Umbilical cord (tissue), 2 donors: ENCODE data around the gene CCDC174. TPM values are rescaled to one million over a fixed set of nuclear protein-coding genes. Genes with fewer than 3 reads are reported as not detected.
"Not testable (repeated sequence)": the region's sequence is repeated elsewhere in the genome, so short reads cannot be mapped to it uniquely, and the experiment has no call there.

Experiments used
- DNase-seq: peaks from one replicate; pipeline ENCODE4 v3.0.0-alpha.2; 2015; ENCODE audit warnings: low spot score
- total RNA-seq: library from RNA; depleted of rRNA; stranded (reverse); fragments of >200 nt; gene quantifications from one replicate; pipeline ENCODE4 v1.2.3, GENCODE V29; 2014; ENCODE audit warnings: low replicate concordance; ENCODE audit not compliant: insufficient read depth

CCDC174 gene
- total RNA-seq, result 14.2 TPM

DNA sequence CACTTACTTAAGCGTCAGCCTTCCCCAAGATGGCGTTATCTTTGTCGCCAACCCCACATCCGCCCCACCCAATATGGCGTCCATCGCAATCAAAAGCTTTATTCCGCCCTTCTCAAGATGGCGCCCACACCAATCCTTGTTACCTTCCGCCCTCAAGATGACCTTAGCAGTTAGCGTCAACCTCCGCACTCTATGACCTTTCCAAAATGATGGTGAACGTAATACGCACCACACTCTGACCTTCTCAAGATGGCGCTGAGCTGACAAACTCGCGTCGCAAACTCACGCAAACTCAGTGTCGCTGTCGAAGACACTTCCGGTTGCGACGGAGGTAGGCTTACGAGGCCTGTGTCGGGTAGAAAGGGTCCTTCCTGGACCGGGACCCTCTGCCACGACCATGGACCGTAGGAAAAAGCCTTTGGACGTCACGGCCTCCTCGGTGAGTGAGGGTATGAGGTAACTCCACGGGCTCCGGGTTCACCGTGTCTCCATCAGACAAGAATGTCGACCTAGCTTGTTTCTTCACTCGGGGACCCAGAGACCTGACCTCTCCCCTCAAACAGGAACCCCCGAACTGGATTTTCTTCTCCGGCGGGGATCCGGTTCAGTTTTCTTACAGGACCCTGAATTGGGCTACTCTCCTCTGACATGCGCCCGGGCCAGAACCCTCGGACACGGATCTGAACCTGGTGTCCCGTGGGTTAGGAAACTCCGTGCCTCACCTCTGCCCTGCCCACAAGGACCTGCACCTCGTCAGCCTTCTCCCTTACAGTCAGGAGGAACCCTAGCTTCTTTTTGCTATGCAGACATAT, at the start of gene CCDC174:
CCDC174 (plus strand) TSS at position 323 of the 812 bp plus-strand sequence; CDS start at position 398, 75 bp downstream.
- DNase-seq, result peak; percentile 100

DNA sequence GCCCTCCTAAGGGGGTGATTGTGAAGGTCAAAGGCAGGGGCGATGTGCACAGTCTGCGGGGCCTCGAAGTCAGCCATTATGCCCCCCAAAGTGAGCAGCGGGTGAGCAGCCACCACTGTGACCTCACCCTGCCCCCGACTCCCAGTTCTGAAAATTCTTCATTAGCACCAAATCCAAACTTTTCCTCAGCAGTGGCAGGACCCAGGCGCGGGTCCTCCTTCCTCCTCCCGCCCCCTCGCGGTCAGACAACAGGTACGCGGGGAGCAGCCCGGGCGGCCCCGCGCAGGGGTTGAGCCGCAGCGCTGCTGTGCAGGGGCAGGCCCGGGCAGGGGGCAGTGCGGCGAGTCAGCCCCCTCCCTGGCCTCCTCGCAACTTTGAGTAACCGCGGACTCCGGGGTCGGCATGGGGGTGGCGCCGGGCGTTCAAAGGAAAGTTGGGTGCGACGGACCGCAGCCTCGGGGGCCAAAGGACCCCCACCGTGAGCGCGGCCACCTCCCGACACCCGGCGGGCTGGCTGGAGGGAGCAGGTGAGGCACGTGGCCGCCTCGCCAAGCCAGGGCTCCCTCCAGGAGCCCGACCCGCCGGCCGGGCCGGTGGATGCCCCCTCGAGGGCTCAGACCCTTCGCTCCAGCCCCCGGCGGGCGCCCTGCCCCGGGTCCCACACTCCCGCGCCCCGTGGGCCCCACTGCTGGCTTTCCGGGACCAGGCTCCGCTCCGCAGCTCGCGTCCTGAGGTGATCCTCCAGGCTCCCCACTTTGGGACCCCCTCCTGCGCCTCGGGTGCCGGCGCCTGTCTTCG, 49.4 kb upstream of the CCDC174 start:
- no peak for DNase-seq

DNA sequence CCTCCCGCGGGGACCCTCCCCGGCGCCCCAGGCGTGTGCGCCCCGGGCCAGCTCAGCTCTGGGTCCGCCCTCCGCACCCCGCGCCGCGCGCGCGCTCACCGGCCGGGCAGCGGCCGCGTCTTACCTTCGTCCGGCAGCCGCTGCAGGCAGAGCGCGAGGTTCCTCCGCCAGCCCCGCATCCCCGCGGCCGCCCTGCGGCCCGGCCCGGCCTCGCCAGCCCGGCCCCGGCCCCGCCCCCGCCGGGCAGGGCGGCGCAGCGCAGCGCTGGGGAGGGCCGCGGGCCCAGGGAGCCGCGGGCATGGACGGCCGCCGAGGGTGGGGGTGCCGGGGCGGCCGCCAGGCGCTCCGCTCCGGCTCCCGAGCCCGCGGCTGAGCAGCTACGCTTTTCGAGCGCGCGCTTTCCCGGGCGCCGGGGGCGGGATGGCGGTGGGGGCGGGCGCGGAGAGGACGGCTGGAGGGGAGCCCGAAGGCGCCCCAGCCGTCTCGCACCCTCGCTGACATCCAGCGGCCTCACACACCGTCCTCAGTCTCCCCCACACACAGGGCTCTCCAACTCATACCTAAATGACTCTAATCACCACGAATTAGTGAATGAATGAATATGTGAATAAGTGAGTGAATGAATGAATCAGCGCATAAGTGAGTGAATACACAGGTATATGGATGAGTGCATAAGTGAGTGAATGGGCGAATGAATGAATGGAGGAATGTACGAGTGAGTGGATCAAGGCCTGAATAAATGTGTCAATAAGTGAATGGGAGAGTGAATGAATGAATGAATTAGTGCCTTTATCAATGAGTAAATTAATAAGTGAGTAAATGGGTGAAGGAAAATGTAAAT, 48.5 kb upstream of the CCDC174 start:
- no peak for DNase-seq

DNA sequence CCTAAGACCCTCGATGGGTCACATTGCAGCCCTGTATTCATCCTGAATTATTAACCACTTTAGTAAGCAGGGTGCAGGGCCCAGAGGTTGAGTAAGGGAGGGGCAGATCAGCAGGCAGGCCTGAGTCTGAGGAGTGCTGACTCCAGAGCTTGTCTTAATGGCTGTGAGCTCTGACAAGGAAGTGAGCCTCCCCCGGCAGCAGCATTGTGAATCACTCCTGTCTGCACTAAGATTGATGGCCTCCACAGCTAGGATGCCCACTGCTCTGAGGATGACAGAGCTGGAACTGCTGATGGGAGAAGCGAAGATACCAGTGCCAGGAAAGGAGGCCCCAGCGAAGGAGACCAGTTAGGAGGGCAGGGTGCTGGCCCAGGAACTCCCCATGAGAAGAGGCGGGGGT, 46.5 kb upstream of the CCDC174 start:
- DNase-seq, result no peak

DNA sequence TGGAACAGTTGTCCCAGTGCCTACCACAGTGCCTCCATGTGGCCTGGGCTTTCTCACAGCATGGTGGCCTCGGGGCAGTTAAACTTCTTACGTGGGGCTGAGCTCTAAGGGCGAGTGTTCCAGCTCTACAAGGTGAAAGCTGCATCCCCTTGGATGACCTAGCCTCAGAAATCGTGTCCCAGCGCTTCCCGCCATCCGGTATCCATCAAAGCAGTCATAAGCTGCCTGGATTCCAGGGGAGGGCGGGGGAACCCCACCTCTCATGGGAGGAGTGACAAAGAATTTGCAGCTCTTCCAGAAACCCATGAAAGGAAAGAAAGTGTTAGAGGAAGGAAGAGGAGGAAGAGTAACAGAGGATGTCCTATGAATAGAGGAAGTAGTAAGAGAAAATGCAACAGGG, 45.8 kb upstream of the CCDC174 start:
- DNase-seq, result no peak

DNA sequence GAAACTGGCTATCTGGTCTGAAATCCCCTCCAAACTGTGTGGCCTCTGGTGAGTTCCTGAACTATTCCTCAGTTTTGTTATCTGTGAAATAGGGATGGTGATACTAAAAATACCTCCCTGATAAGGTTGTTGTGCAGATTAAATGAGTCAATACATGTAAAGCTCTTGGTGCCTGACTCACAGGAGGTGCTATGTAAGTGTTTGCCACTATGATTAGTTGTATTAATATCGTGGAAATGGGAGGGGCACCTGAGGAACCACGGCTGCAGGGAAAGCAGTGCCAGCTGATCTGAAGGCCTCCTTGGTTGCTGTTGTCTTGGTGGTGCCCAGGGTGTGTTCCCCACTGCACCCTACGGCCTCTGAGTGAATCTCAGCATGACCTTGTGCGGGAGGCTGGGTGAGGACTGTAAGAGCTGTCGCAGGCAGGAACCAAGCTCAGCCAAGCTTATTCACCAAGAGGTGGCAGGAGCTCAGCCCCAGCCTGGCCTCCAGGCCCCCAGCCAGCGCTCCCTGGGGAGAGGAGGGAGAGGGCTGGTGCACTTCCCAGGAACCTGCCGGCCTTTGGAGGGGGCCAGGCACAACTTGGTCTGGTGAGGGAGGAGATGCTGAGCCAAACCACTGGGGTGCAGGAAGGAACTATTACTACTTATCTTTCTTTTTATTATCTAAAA, 44.8 kb upstream of the CCDC174 start:
- DNase-seq, result no peak

DNA sequence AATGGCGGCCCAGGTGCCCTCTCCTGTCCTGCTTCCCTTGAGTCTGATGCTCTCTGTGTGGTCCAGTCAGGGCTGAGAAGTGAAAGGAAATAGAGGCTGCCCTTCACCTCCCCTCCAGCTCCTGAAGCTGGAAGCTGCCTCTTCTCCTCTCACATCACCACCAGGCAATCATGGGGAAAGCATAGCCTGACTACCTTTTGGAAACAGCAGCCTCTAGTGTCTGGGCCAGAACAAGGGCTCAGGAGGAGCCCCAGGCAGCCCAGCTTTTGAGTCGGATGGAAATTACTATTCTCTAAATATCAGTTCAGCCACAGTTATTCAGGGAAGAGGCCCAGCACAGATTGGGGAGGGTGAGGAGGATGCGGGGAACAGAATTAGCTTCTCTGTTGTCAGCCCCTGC, 43.3 kb upstream of the CCDC174 start:
- no peak for DNase-seq

DNA sequence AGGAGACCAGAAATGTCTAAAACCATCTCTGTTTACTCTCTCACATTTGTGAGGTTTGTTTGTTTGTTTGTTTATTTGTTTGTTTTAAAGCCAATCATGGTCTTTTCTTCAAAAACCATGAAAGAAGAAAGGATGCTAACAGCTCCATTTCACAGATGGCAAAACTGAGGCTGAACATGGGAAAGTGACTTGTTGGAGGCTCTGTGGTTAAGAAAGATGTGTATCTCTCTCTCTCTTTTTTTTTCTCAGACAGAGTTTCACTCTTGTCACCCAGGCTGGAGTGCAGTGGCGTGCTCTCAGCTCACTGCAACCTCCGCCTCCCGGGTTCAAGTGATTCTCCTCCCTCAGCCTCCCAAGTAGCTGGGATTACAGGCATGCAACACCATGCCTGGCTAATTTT, 42.5 kb upstream of the CCDC174 start:
- DNase-seq, result not testable (repeated sequence)

DNA sequence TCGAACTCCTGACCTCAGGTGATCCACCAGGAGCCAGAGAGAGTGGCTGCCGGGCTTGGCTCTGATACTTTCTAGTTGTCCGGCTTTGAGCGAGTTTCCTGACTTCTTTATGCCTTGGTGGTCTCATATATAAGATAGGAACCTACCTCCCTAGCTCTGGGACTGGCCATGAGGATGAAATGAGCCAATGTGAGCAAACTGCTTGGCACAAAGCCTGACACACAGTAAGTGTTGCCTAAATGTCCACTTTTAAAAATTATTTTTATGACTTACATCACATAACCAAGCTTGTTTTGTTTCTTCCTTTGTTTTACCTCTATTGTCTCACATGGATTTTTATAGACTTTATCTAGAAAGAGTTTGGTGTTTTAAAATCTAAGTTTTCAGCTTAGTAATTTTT, 42.1 kb upstream of the CCDC174 start:
- no peak for DNase-seq

DNA sequence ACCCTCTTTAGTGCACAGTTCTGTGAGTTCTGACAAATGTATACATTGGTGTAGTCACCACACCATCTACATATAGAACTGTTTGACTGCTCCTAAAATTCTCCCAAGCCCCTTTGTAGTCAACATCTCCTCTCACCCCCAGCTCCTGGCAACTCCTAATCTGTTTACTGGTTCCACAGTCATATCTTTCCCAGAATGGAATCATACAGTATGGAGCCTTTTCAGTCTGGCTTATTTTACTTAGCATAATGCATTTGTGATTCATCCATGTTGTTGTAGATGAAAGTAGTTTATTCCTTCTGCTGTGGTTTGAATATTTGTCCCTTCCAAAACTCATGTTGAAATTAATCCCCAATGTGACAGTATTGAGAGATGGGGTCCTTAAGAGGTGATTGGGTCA, 41.6 kb upstream of the CCDC174 start:
- no peak for DNase-seq

DNA sequence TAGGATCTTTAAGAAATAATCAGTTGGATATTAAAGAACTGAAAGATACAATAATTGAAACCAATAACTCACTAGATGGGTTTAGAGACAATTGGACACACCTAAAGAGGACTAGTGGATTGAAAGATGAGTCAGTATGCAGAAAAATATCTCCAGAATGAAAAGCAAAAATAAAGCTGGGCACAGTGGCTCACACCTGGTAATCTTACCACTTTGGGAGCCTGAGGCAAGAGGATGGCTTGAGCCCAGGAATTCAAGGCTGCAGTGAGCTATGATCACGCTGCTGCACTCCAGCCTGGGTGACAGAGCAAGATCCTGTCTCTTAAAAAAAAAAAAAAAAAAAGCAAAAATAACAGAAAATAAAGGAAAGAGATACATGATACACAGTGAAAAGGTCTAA, 37.4 kb upstream of the CCDC174 start:
- DNase-seq, result no peak

DNA sequence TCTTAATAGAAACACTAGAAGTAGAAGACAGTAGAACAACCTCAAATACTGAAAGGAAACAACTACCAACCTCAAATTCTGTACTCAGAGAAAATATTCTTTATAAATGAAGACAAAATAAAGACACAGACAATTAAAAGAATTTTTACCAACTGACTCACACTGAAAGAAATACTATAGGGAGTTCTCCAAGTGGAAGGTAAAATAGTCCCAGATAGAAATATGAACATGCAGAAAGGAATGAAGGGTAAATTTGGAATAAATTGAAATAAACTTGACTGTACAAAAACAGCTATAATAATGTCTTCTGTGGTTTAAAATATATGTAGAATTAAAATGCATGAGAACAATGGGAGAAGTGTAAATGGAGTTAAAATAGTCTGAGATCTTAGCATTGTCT, 36.7 kb upstream of the CCDC174 start:
- DNase-seq, result no peak

DNA sequence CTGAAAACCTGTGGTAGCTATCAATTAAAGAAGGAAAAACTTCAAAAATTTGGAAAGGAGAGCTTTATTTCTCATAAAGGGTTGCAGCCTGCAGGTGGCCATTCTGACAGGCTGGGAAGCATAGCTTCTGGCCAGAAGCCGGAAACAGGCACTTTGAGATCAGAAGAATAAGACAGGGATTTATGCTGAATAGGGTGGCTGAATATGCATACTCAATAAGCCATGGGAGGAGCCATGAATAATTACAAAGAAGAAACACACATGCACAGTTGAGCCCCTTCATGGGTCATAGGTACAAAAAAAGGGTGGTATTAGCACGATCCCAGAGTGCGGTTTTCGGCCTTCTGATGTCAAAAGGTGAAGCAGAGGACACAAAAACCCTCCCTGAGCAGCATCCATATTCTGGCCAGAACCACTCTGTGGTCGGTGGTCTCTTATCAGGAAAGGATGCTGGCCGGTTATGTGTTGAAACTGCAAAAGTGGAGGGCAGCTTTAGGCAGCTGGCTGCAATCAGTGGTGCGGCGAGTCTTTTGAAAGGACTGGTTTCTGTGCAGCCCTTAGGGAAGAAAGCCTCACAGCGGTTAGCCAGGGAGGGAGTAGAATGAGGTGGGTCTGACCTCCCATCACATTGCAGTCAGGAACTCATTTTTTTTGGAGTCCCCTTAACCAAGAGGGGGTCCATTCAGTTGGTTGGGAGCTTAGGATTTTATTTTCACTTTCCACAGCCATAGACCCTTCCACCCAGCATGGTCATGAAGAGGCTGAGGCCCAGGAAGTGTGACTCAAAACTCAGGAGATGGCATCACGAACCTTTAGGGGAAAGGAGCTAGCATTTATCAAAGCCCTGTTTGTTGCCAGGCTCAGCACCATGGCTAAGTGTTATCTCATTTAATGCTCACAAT, 34.7 kb upstream of the CCDC174 start:
- DNase-seq, result no peak

DNA sequence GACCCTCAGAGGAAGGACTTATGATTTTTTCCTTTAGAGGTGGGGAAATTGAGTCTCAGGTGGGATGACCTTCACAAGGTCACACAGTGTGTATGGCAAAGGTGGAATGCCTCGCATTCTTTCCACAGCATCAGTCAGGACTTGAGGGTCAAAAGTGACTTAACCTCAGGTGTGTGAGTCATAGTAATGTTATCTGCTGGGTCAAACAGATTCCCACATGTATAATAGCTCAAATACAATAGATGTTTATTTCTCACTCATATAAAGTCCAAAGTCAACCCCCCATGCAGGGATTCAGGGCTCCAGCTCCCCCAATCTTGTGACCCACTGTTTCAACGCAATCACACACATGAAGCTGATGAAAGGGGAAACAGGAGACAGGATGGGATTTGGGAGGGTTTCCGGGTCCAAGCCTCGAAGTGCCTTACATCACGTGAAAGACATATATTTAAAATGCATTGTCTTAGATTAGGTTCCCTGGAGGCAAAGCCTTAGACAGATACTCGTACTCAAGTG, 34.0 kb upstream of the CCDC174 start:
- no peak for DNase-seq

DNA sequence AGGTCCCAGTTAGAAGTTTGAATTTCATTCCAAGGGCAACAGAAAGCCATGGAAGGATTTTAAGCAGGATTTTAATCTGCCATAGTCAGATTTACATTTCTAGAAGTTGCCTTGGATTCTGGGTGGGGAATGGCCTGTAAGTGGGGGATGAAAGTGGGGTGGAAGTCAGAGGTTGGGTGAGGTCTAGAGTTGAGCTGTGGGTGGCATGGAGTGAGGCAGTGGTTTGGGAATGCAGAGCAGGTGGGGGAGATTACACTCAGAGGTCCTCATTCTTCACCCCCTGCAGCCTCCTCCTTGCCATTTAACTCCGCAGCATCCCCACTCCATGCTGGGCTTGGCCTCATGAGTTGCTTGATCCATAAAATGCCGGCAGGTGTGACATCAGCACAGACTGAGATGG, 32.0 kb upstream of the CCDC174 start:
- DNase-seq, result no peak

DNA sequence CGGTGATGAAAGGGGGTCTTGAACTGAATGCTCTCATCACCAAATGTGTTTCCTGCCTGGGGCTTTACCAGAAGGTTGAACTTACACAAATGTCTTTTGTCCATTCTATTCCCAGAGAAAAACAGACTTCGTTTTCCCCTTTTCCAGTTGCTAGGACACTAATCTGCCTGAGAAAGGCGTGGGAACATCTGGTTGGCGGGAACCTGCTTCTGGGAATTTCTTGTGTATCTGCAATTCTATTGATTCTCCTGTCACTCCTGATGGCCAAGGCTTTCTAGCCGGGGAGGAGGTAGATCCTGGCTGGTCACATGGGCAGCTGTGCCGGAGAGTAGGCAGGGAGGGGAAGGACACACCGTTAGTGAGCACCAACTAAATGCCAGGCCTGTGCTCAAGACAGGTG, 31.1 kb upstream of the CCDC174 start:
- DNase-seq, result no peak

DNA sequence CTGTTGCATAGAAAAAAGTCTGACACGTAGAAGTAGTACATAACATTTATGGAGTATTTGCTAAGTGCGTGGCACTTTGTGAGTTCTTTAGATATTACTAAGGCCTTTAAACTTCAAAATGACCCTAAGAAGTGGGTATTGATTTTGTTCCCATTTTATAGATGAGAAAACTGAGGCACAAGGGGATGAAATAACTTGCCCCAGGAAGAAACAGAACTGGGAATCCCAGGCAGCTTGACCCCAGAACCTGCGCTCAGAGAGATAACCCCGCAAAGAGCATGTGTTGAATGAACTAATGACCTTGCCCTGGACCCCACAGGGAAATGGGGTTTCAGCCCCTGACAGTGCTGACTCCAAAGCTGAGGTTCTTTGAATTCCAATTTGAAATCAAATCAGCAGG, 30.5 kb upstream of the CCDC174 start:
- no peak for DNase-seq

DNA sequence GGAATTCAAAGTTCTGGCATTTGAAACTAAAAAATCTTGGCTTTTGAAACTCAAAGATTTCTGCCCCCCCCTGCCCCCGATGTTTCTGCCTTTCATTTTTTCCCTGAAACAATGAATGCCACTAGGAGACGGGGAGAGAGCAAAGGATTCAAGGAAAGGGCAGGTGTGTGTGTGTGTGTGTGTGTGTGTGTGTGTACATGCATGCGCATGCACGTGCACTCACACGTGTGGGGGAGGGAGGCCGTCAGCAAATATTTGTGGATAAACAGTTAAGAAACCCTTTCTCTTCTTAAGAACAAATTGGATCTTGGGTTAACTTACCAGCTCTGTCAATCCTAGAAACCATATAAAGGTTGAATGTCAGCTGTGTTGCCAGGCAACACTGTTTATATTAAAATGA, 29.2 kb upstream of the CCDC174 start:
- DNase-seq, result no peak

DNA sequence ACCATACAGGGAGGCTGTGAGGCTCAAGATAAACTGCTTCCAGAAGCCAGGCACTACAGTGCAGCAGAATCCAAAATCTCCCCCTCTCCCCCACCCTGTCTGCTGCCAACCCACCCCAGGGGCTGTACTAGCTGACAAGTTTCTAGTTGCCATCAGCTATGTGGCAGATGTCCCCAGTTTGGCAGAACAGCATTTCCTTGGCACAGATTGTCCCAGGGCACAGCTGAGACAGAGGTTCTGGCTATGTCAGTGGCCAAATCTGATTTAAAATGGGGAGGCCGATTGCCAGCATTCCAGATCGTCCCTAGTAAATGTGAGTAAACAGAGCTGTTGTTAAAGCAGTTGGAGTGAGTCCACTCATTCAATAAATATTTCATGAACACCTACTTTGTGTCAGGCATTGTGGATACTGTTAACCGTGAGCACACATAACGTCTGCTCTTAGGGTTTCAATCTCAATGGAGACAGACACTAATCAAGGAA, 28.0 kb upstream of the CCDC174 start:
- no peak for DNase-seq

DNA sequence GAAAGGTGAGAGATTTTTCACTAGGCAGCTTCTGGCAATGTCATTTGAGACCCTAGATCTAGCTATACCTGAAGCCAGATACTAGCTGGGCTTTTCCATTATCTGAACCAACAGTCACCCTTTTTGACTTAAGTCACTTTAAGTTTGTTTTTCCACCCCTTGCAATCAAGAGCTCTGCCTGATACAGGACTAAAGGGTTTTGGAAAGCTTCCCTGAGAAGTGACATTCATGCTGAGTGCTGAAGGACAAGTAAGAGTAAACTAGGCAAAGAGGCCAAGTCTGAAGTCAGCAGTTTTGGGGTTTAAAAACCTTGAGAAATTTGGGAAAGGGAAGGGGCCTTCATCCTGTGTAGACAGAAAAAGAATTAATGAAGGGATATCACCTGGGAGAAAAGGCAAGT, 27.1 kb upstream of the CCDC174 start:
- no peak for DNase-seq
